MM.1S (cell line): Measurements from ENCODE around the gene CHTF8.

Experiments
- DNase-seq: peaks from one replicate; pipeline ENCODE4 v3.0.0-alpha.2; 2015
- H2AFZ ChIP-seq: fragments of 300-600 bp; sonication (generic); 2 replicates; pipeline ENCODE4 v1.6.0; 2016; ENCODE audit warnings: antibody characterized with exemption, low read length
- H3F3A ChIP-seq: fragments of 300-600 bp; sonication (generic); 2 replicates; pipeline ENCODE4 v1.6.1; 2016; ENCODE audit warnings: mild to moderate bottlenecking, antibody characterized with exemption, low read length, moderate library complexity, mixed read lengths; ENCODE audit not compliant: insufficient read depth
- H3K27ac ChIP-seq: fragments of 300-600 bp; sonication (generic); 2 replicates; pipeline ENCODE4 v1.5.1; 2016; ENCODE audit warnings: mild to moderate bottlenecking, low read length
- H3K27me3 ChIP-seq: fragments of 300-600 bp; sonication (generic); replicated peaks from 2 replicates; pipeline ENCODE4 v1.6.0; 2016; ENCODE audit warnings: low read length; ENCODE audit not compliant: insufficient read depth
- H3K36me3 ChIP-seq: fragments of 300-600 bp; sonication (generic); replicated peaks from 2 replicates; pipeline ENCODE4 v1.6.1; 2016; ENCODE audit warnings: mild to moderate bottlenecking, low read length, mixed read lengths; ENCODE audit not compliant: insufficient read depth
- H3K4me1 ChIP-seq: fragments of 300-600 bp; sonication (generic); 2 replicates; pipeline ENCODE4 v1.6.1; 2016; ENCODE audit warnings: low read length, mixed read lengths
- H3K4me2 ChIP-seq: fragments of 300-600 bp; sonication (generic); 2 replicates; pipeline ENCODE4 v1.6.0; 2016; ENCODE audit warnings: low read depth, low read length
- H3K4me3 ChIP-seq: fragments of 300-600 bp; sonication (generic); 2 replicates; pipeline ENCODE4 v1.5.1; 2016; ENCODE audit warnings: low read length, mixed read lengths
- H3K79me2 ChIP-seq: fragments of 300-600 bp; sonication (generic); 2 replicates; pipeline ENCODE4 v1.6.1; 2016; ENCODE audit warnings: mixed run types, low read length, mixed read lengths
- H3K9ac ChIP-seq: fragments of 300-600 bp; sonication (generic); 2 replicates; pipeline ENCODE4 v1.6.1; 2016; ENCODE audit warnings: low read length, mixed read lengths
- H3K9me2 ChIP-seq: fragments of 300-600 bp; sonication (generic); replicated peaks from 2 replicates; pipeline ENCODE4 v1.6.1; 2016; ENCODE audit warnings: mild to moderate bottlenecking, low read length, mixed read lengths; ENCODE audit not compliant: insufficient read depth
- H3K9me3 ChIP-seq: fragments of 300-600 bp; sonication (generic); replicated peaks from 2 replicates; pipeline ENCODE4 v1.6.1; 2016; ENCODE audit warnings: mild to moderate bottlenecking, low read length, mixed read lengths; ENCODE audit not compliant: insufficient read depth
- H4K20me1 ChIP-seq: fragments of 300-600 bp; sonication (generic); 2 replicates; pipeline ENCODE4 v1.6.1; 2016; ENCODE audit warnings: mild to moderate bottlenecking, low read length, moderate library complexity, mixed read lengths; ENCODE audit not compliant: insufficient read depth
- CTCF ChIP-seq: fragments of 300-600 bp; sonication (generic); IDR thresholded peaks from 2 replicates; pipeline ENCODE4 v1.5.1; 2016; ENCODE audit warnings: antibody characterized with exemption, low read length, mixed read lengths
- EZH2 ChIP-seq: fragments of 300-600 bp; sonication (generic); optimal IDR thresholded peaks from 2 replicates; pipeline ENCODE3; 2017; ENCODE audit warnings: low read depth, mild to moderate bottlenecking, antibody characterized with exemption, low read length, mixed read lengths
- EZH2phosphoT487 ChIP-seq: fragments of 300-600 bp; sonication (generic); IDR thresholded peaks from 2 replicates; pipeline ENCODE4 v1.6.1; 2018; ENCODE audit warnings: antibody characterized with exemption, low read length

CHTF8 gene

DNA sequence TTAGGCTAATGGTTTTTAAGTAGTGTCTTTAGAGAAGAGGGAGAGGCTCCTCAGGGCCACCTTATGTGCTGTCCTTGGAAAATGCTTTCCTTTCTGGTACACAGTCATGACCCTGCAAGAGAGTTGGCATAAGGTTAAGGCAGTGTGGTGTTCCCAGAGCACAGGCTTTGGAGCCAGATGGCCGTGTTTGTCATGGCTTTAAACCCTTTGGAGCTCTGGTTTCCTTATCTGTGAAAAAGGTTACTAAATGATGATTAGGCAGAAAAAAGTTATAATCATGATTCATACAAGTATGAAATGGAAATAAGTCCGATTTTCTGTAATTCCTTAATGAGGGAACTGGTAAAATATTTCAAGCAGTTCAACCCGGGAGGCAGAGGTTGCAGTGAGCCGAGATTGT is 13.3 kb upstream of the CHTF8 start:
- no peaks in the 10 kb centered on the region for H3K9me2 ChIP-seq
- H3K79me2 ChIP-seq = peaks cover 51% of the 10 kb centered on the region
- no peak for DNase-seq
- H3K9me3 ChIP-seq = no peaks in the 10 kb centered on the region
- H3K27me3 ChIP-seq = no peaks in the 10 kb centered on the region
- no peak overlapping the region for H3K9ac ChIP-seq
- H3K36me3 ChIP-seq = peaks cover 16% of the 10 kb centered on the region; the same call in 1 of the 2 replicates
- no peak overlapping the region for H3K4me2 ChIP-seq
- H3K4me1 ChIP-seq = no peaks in the 10 kb centered on the region
- H2AFZ ChIP-seq = no peak overlapping the region
- no peak overlapping the region for H3K27ac ChIP-seq
- TF ChIP-seq CTCF (no peak), EZH2phosphoT487 (no peak), EZH2 (no peak)
- H4K20me1 ChIP-seq = no peaks in the 10 kb centered on the region
- H3F3A ChIP-seq = no peaks in the 10 kb centered on the region
- H3K4me3 ChIP-seq = no peak overlapping the region

GRCh38 chr16:69143116-69143515 is 10.7 kb upstream of the CHTF8 start:
- Histone ChIP-seq H3K9me2 (no peaks in the 10 kb centered on the region), H3K4me2 (no peak overlapping the region), H3K4me3 (no peak overlapping the region), H3K9ac (no peak overlapping the region), H3K27ac (no peak overlapping the region), H3K27me3 (no peaks in the 10 kb centered on the region), H4K20me1 (no peaks in the 10 kb centered on the region), H3F3A (no peaks in the 10 kb centered on the region), H3K36me3 (peaks cover 16% of the 10 kb centered on the region; the same call in 1 of the 2 replicates), H3K9me3 (no peaks in the 10 kb centered on the region), H2AFZ (no peak overlapping the region), H3K79me2 (peaks cover 48% of the 10 kb centered on the region), H3K4me1 (no peaks in the 10 kb centered on the region)
- no peak for DNase-seq
- TF ChIP-seq CTCF = no peak
- TF ChIP-seq EZH2 = no peak
- TF ChIP-seq EZH2phosphoT487 = no peak

- H3K79me2 ChIP-seq = peaks cover 56% of the 10 kb centered on the region
Observed at GRCh38 chr16:69141936-69142335, 9.5 kb upstream of the CHTF8 start.

More at GRCh38 chr16:69141936-69142335, 9.5 kb upstream of the CHTF8 start:
- H3K27me3 ChIP-seq = no peaks in the 10 kb centered on the region
- H3K9ac ChIP-seq = no peak overlapping the region
- no peak overlapping the region for H3K4me2 ChIP-seq
- TF ChIP-seq EZH2phosphoT487 (no peak), CTCF (no peak), EZH2 (no peak)
- H3F3A ChIP-seq = no peaks in the 10 kb centered on the region
- H2AFZ ChIP-seq = no peak overlapping the region
- no peak overlapping the region for H3K27ac ChIP-seq
- no peaks in the 10 kb centered on the region for H4K20me1 ChIP-seq
- no peak for DNase-seq
- H3K4me1 ChIP-seq = no peaks in the 10 kb centered on the region
- peaks cover 25% of the 10 kb centered on the region; the same call in 1 of the 2 replicates for H3K36me3 ChIP-seq
- H3K9me2 ChIP-seq = no peaks in the 10 kb centered on the region
- H3K4me3 ChIP-seq = no peak overlapping the region
- no peaks in the 10 kb centered on the region for H3K9me3 ChIP-seq
